Activated naive CD4-positive, alpha-beta T cell treated with Interleukin-2 at 50 U/mL for 16 hours (primary cell): ENCODE results near the gene DZIP3.

Experiments
- DNase-seq: peaks from one replicate; pipeline ENCODE4 v3.0.0-alpha.2; 2020

DZIP3 gene

GRCh38 chr3:108713009-108713516, 123.5 kb downstream of the DZIP3 start:
- DNase-seq, result no peak

DNA sequence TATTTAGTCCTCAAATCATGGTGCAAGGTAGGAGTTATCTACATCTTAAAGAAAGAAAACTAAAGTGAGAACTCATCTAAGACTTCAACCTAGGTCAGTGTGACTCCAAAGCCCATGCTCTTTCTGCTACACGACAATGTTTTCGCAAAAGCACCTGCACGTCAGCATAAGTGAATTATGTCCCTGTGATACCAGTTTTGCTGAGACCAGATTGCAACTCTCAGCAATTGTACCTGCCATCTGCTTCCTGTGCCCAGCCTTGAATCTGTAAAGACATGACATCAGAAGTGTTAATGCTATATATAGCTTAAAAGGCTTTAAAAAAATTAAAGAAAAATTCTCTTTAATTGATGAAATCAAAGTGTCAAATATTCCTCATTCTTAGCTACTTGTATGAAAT, 124.3 kb downstream of the DZIP3 start:
- DNase-seq, result no peak

DNA sequence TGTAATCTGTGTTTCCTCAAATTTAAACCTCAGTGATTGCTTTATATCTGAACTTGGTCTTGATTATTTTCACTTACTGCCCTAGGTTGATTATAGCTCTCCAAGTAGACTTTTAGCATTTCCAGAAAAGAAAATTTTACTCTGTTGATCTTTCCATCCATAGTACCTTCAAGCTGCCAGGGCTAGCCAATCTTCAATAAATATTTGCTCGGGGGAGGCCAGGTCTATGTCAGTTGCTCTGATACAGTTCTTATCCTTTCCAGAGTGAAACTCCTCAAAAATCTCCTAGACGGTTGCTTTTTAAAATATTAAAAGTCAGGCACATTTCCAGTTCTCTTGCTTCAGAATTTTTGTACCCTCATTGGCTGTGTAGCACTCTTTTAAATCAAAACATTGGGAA, 128.9 kb downstream of the DZIP3 start:
- no peak for DNase-seq

DNA sequence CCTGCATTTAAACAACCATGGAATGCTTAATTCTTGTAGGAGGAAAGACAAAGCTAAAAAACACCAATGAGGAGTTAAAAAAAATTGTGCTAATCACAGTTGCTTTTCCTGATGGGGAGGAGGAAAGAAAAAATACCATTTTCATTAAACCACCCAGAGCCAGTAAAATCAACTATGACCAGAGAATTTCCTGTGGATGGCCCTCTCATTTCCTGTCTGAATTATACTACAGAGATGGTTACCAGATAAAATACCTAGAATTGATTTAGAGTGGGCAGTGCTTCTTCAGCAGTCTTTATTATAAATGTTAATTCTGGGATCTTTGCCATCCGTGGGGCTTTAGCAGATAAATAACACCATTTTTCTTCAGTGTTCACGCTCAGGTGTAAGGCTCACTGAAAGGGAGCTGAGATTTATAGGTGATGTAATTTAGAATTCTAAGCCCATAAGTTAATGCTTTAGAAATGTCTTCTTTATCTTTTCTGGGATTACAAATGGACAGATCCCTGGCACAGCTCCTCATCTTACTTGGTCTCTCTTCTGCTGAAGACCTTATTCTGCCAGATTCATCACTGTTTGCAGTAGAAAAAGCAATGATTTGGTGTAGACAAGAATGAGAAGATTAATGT, 129.8 kb downstream of the DZIP3 start:
- DNase-seq, result no peak

GRCh38 chr3:108722724-108723123, 133.2 kb downstream of the DZIP3 start:
- DNase-seq, result no peak

DNA sequence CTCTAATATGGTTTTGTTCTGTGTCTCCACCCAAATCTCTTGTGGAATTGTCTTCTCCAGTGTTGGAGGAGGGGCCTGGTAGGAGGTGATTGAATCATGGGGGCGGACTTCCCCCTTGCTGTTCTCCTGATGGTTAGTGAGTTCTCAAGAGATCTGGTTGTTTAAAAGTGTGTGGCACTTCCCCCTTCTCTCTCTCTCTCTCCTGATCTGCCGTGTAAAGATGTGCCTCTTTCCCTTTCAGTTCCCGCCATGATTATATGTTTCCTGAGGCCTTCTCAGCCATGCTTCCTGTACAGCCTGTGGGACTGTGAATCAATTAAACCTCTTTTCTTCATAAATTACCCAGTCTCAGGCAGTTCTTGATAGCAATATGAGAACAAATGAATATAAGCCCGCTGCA, 134.6 kb downstream of the DZIP3 start:
- DNase-seq, result no peak

DNA sequence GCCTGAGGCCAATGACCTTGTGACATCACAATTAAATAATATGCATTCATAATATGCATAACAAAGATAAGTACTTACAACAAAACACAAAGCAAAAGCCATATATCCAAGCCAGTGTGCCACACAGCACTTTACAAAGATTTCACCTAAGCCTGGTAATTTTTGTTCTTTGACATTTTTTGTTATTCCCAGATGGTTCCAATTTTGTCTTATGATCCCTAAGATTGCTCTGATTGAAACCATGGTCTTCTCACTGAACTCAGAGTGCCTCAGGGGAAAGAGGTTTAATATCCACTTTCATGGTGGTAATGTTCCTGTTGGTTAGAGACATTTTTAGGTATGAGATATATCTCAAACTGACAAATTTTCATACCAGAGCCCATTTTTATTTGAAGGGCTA, 138.6 kb downstream of the DZIP3 start:
- no peak for DNase-seq

GRCh38 chr3:108728934-108729333, 139.4 kb downstream of the DZIP3 start:
- DNase-seq, result no peak

DNA sequence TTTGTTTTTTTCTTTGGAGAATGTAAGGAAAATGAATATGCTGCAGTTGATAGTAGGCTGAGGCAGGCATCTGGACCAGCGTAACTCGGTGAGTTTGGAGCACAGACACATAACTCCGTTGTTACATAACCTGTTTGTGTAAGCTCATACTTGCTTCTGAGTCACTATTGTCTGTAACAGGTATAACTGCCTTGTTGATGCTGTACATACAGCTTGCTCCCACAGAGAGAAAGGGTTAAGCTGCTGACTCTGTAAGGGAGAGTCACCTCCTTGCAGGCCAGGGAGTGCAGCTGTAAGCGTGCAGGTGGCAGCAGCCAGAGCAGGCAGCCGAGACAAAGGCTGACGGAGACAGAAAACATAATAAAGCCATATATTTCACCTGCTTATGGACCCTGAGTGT, 147.3 kb downstream of the DZIP3 start:
- no peak for DNase-seq

DNA sequence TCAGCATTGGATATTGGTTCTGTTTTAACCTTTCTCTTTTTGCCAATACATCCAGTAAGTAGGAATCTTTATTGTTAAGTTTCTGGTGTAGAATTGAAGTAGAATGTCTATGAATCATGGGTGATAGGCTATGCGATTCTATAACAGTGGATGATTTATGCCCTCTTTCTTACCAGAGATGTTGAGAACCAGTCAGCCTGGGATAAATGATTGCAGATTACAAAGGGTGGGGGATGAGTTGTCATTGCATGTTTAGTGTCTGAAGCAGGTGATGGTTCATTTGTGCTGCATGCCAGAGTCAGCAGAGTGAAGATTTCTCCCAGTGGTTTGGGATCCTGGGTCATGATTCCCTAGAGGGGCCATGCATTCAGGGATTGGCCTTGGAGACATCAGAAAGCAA, 153.4 kb downstream of the DZIP3 start:
- DNase-seq, result no peak
